GM21528 (cell line): Measurements from ENCODE around the gene TOX2.

Experiments
- ATAC-seq: cut with Tn5 transposase; IDR thresholded peaks from one replicate; pipeline ENCODE4 v1.9.1; 2021; ENCODE audit warnings: mild to moderate bottlenecking, moderate library complexity; ENCODE audit not compliant: unreplicated experiment, low FRiP score

TOX2 gene

GRCh38 chr20:44089987-44090674 is 175.5 kb downstream of the TOX2 start:
- no peak for ATAC-seq

GRCh38 chr20:44091026-44091425 is 176.4 kb downstream of the TOX2 start:
- ATAC-seq = no peak

GRCh38 chr20:44092551-44093248 is 178.0 kb downstream of the TOX2 start:
- ATAC-seq = no peak

GRCh38 chr20:44093249-44093582 is 178.6 kb downstream of the TOX2 start:
- no peak for ATAC-seq

- no peak for ATAC-seq
Observed at GRCh38 chr20:44095831-44096230, 181.2 kb downstream of the TOX2 start.

GRCh38 chr20:44097521-44098255 is 183.0 kb downstream of the TOX2 start:
- ATAC-seq = no peak

GRCh38 chr20:44098256-44098630 is 183.6 kb downstream of the TOX2 start:
- ATAC-seq = no peak

GRCh38 chr20:44098657-44099056 is 184.0 kb downstream of the TOX2 start:
- no peak for ATAC-seq

- ATAC-seq = no peak
Observed at GRCh38 chr20:44099832-44100231, 185.2 kb downstream of the TOX2 start.

- no peak for ATAC-seq
Observed at GRCh38 chr20:44102582-44102981, 187.9 kb downstream of the TOX2 start.

GRCh38 chr20:44104798-44105517 is 190.3 kb downstream of the TOX2 start:
- no peak for ATAC-seq

GRCh38 chr20:44106615-44107014 is 192.0 kb downstream of the TOX2 start:
- no peak for ATAC-seq

GRCh38 chr20:44109951-44110361 is 195.3 kb downstream of the TOX2 start:
- ATAC-seq = no peak

GRCh38 chr20:44110816-44111568 is 196.3 kb downstream of the TOX2 start:
- ATAC-seq = no peak

- ATAC-seq = no peak
Observed at GRCh38 chr20:44111712-44112335, 197.2 kb downstream of the TOX2 start.

GRCh38 chr20:44112456-44112855 is 197.8 kb downstream of the TOX2 start:
- ATAC-seq = no peak

GRCh38 chr20:44112889-44113617 is 198.4 kb downstream of the TOX2 start:
- ATAC-seq = no peak

- ATAC-seq = no peak
Observed at GRCh38 chr20:44113618-44114376, 199.1 kb downstream of the TOX2 start.

GRCh38 chr20:44115181-44115580 is 200.5 kb downstream of the TOX2 start:
- no peak for ATAC-seq
